Transverse colon (tissue), 4 donors: ENCODE results near the gene EML4. TPM values are rescaled to one million over a fixed set of nuclear protein-coding genes. Genes with fewer than 3 reads are reported as not detected.
A peak's percentile ranks its signal among the peaks of the same experiment; 100 is the strongest.

Experiments used
- DNase-seq: peaks from one replicate; pipeline ENCODE4 v3.0.0-alpha.2; 2019
- H3K27ac ChIP-seq, 4 donors: fragments of 200-600 bp; sonication (generic); 2 replicates each; pipeline ENCODE4 v1.5.1; 2016 to 2018; ENCODE audit warnings: inconsistent platforms in 4 of 4
- H3K27me3 ChIP-seq: fragments of 200-600 bp; sonication (generic); 2 replicates; pipeline ENCODE4 v1.5.1; 2017; ENCODE audit warnings: inconsistent platforms
- H3K36me3 ChIP-seq, 4 donors: fragments of 200-600 bp; sonication (generic); 2 replicates each; pipeline ENCODE4 v1.5.1; 2017 to 2019; ENCODE audit warnings: inconsistent platforms in 4 of 4
- H3K4me1 ChIP-seq, 4 donors: fragments of 200-600 bp; sonication (generic); 2 replicates each; pipeline ENCODE4 v1.5.1; 2017 to 2020; ENCODE audit warnings: inconsistent platforms in 4 of 4
- H3K4me3 ChIP-seq, 4 donors: fragments of 200-600 bp; sonication (generic); 1 replicate in 1 of 4; 2 replicates in 3 of 4; pipeline versions ENCODE4 v1.5.1 to v1.6.1; 2017 to 2019; ENCODE audit warnings: inconsistent platforms in 4 of 4
- H3K9me3 ChIP-seq, 2 donors: fragments of 200-600 bp; sonication (generic); 2 replicates each; pipeline ENCODE4 v1.5.1; 2017 to 2019; ENCODE audit warnings: inconsistent platforms in 2 of 2
- EP300 ChIP-seq: sonication (generic); formaldehyde crosslinking; IDR thresholded peaks from one replicate; pipeline ENCODE4 v1.6.1; 2017; ENCODE audit warnings: antibody characterized with exemption, low read depth
- POLR2A ChIP-seq: fragments of 450-650 bp; IDR thresholded peaks from one replicate; pipeline ENCODE4 v1.6.1; 2016; ENCODE audit warnings: antibody characterized with exemption, mild to moderate bottlenecking, moderate library complexity
- POLR2AphosphoS5 ChIP-seq, 3 donors: sonication (generic); formaldehyde crosslinking; IDR thresholded peaks; one replicate each; pipeline ENCODE4 v1.6.1; 2016; ENCODE audit warnings: antibody characterized with exemption in 3 of 3
- WGBS, 2 donors: methylation state at CpG; one replicate each; pipeline ENCODE4 v1.1.5; 2018; ENCODE audit warnings: low coverage in 1 of 2; 5-methylcytosine and 5-hydroxymethylcytosine counted together
- in situ Hi-C, 4 donors: fragments of 200-750 bp; cut with MboI; loops; one replicate each; pipeline versions ENCODE4 v1.15.0 to v1.15.1; 2017; ENCODE audit warnings: low sequenced_read_pairs in 3 of 4, low pct_ligation_motif_present in 1 of 4, low pct_unique_long_range_greater_than_20kb in 1 of 4
- intact Hi-C: fragments of 100-400 bp; cut with DNase I; formaldehyde crosslinking; loops from one replicate; pipeline ENCODE4 v1.15.1; 2023; ENCODE audit warnings: low total_unique reads
- total RNA-seq, 4 donors: library from RNA; depleted of rRNA; stranded (reverse); fragments of >200 nt; gene quantifications; one replicate each; pipeline ENCODE4 v1.1.0, GENCODE V29; 2016
- TF ChIP-seq, protein P1 (sequence below), 5 experiments: fragments of 200-600 bp in 3 of 5; fragments of 450-650 bp in 2 of 5; sonication (generic) in 3 of 5; IDR thresholded peaks; 1 replicate in 2 of 5; 2 replicates in 3 of 5; pipeline ENCODE4 v1.5.1; 2016 to 2017; ENCODE audit warnings: antibody characterized with exemption in 5 of 5, inconsistent platforms in 3 of 5, mild to moderate bottlenecking in 2 of 5, moderate library complexity in 1 of 5

EML4 gene
- total RNA-seq, 4 donors from 2014 or later: 49.7 to 91.5 (median 67.5) TPM

DNA sequence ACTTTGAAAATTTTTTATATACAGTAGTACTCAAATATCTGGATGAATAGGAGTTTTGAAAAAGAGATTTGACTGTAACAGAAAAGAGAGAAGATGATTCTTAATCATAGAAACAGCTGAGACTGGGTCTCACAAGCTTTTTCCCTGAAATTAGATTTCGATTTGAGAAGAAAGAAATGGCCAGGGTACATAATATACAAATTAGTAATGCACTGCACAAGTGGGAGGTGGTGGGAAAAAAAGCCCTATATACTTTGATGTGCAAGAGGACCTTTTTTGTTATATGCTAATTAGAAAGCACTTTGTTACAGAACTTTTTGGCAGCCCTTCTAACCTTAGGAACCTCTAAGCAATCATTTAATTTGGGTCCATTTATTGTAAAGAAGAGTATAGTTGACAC is 62.9 kb downstream of the EML4 start:
- TF ChIP-seq POLR2A: no peak
- TF ChIP-seq, protein P1, sequence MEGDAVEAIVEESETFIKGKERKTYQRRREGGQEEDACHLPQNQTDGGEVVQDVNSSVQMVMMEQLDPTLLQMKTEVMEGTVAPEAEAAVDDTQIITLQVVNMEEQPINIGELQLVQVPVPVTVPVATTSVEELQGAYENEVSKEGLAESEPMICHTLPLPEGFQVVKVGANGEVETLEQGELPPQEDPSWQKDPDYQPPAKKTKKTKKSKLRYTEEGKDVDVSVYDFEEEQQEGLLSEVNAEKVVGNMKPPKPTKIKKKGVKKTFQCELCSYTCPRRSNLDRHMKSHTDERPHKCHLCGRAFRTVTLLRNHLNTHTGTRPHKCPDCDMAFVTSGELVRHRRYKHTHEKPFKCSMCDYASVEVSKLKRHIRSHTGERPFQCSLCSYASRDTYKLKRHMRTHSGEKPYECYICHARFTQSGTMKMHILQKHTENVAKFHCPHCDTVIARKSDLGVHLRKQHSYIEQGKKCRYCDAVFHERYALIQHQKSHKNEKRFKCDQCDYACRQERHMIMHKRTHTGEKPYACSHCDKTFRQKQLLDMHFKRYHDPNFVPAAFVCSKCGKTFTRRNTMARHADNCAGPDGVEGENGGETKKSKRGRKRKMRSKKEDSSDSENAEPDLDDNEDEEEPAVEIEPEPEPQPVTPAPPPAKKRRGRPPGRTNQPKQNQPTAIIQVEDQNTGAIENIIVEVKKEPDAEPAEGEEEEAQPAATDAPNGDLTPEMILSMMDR (IDR thresholded peaks at IDR 0.05): no peak
- TF ChIP-seq POLR2AphosphoS5 (IDR thresholded peaks at IDR 0.05): no peak
- TF ChIP-seq EP300: no peak
- Histone ChIP-seq H3K27me3 (no peaks in the 10 kb centered on the region), H3K9me3 (no peaks in the 10 kb centered on the region), H3K27ac (no peak overlapping the region), H3K36me3 (no peaks in the 10 kb centered on the region), H3K4me3 (no peak overlapping the region), H3K4me1 (peaks cover 0 to 27% (median 10%) of the 10 kb centered on the region in 4 donors)
- DNase-seq: no peak
- in situ Hi-C loops: loop anchor here in 2 of 4 donors (10.0 to 25.0 kb wide), 2 partner anchors 137 to 370 kb away; no protein-coding TSS in a partner anchor
- 81 to 82% methylated on average over 1 of the region's 1 CpG for WGBS, 2 donors
- intact Hi-C loops: loop anchor here (10.0 kb wide), 1 partner anchor 137 kb away; no protein-coding TSS in a partner anchor

DNA sequence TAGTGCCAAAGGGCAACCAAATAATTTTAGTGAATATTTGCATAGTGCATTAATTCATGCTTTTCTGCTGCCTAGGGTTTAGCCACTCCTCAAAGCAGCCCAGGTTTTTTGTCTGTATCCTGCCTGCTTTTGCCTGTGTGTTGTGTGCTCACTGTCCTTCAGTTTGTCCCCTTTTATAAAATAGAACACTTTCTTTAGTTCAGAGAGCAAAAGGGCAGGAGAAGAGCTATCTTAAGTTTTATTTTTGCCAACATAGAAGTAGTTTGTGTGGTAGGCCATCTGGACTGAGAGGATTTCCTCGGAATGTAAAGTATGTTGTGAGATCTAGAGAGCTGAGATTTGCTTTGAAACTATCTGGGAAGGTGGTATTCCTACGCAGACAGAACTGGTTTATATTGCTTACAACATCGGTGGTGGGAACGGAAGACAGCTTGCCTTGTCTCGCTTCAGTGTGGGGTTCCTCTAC is 64.9 kb downstream of the EML4 start:
- intact Hi-C loops: loop anchor here (10.0 kb wide), 1 partner anchor 139 kb away; no protein-coding TSS in a partner anchor
- Histone ChIP-seq H3K36me3 (no peaks in the 10 kb centered on the region), H3K4me1 (peaks cover 0 to 31% (median 8%) of the 10 kb centered on the region in 4 donors), H3K4me3 (no peak overlapping the region), H3K27ac (no peak overlapping the region), H3K9me3 (no peaks in the 10 kb centered on the region), H3K27me3 (no peaks in the 10 kb centered on the region)
- WGBS, 2 donors: 79 to 81% methylated on average over 3 to 5 of the region's 5 CpGs
- DNase-seq: no peak
- in situ Hi-C loops: loop anchor here in 2 of 4 donors (10.0 to 25.0 kb wide), 2 partner anchors 139 to 372 kb away; no protein-coding TSS in a partner anchor
- no peak for TF ChIP-seq POLR2AphosphoS5 (IDR thresholded peaks at IDR 0.05)
- no peak for TF ChIP-seq EP300
- TF ChIP-seq POLR2A: no peak
- TF ChIP-seq, protein P1 (IDR thresholded peaks at IDR 0.05): no peak

DNA sequence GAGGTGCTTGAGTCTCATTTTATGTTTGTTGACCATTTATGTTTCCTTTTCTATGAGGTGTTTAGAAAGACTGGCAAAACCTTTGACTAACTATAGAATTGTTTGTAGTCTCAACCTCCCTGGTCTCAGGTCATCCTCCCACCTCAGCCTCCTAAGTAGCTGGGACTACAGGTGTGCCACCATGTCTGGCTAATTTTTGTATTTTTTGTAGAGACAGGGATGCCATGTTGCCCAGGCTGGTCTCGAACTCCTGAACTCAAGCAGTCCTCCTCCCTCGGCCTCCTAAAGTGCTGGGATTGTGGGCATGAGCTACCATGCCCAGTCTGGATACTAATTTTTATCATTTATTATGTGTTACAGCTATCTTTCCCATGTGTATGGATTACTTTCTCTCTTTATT is 67.8 kb downstream of the EML4 start:
- in situ Hi-C loops: loop anchor here in 2 of 4 donors (5.0 to 25.0 kb wide), 3 partner anchors 140 to 375 kb away; no protein-coding TSS in a partner anchor

DNA sequence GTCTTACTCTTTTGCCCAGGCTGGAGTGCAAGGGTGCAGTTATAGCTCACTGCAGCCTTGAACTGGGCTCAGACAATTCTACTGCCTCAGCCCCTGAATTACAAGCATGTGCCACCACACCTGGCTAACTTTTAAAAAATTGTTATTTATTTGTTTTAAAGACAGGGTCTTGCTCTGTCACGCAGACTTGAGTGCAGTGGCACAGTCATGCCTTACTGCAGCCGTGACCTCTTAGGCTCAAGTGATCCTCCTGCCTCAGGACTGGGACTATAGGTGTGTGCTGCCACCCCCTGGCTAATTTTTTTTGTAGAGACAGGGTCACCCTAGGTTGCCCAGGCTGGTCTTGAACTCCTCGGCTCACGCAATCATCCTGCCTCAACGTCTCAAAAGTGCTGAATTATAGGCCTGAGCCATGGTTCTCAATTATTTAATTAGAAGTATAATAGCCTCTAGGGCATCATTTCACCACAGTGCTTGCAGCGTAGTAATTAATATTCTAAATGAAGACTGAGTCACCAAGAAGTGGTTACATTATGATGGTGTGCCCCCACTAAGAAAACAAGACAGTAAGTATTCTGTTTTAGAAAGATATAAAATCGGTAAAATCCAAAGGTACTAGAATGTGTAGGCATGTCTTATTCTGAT is 69.6 kb downstream of the EML4 start:
- H3K36me3 ChIP-seq: no peaks in the 10 kb centered on the region
- 47 to 62% methylated on average over 7 of the region's 7 CpGs for WGBS, 2 donors
- TF ChIP-seq POLR2A: no peak
- TF ChIP-seq, protein P1 (IDR thresholded peaks at IDR 0.05): peak; percentile 46 to 65 (median 51)
- H3K27me3 ChIP-seq: no peaks in the 10 kb centered on the region
- in situ Hi-C loops: loop anchor here in 2 of 4 donors (5.0 to 25.0 kb wide), 3 partner anchors 141 to 376 kb away; no protein-coding TSS in a partner anchor
- H3K4me1 ChIP-seq: peaks cover 0 to 60% (median 32%) of the 10 kb centered on the region in 4 donors
- peak; percentile 60 for DNase-seq
- H3K27ac ChIP-seq: no peak overlapping the region
- H3K4me3 ChIP-seq: no peak overlapping the region
- no peaks in the 10 kb centered on the region for H3K9me3 ChIP-seq
- intact Hi-C loops: loop anchor here (10.0 kb wide), 1 partner anchor 144 kb away; no protein-coding TSS in a partner anchor

More for the DNA sequence above, 67.8 kb downstream of the EML4 start:
- no peak overlapping the region for H3K4me3 ChIP-seq
- no peaks in the 10 kb centered on the region for H3K36me3 ChIP-seq
- no peaks in the 10 kb centered on the region for H3K9me3 ChIP-seq
- intact Hi-C loops: loop anchor here (10.0 kb wide), 1 partner anchor 142 kb away; no protein-coding TSS in a partner anchor
- 93% methylated on average over 2 of the region's 2 CpGs; no CpG with 5 or more reads in 1 of the 2 donors for WGBS, 2 donors
- H3K4me1 ChIP-seq: peaks cover 0 to 45% (median 19%) of the 10 kb centered on the region in 4 donors
- H3K27me3 ChIP-seq: no peaks in the 10 kb centered on the region
- TF ChIP-seq EP300 (no peak), POLR2A (no peak), POLR2AphosphoS5 (IDR thresholded peaks at IDR 0.05) (no peak)
- TF ChIP-seq, protein P1 (IDR thresholded peaks at IDR 0.05): no peak
- DNase-seq: no peak
- no peak overlapping the region for H3K27ac ChIP-seq
